ENCODE measurements around the gene BFSP1. TPM values are rescaled to one million over a fixed set of nuclear protein-coding genes. Genes with fewer than 3 reads are reported as not detected.

The BFSP1 gene
- total RNA-seq, 4 donors from 2014 or later, result 0.18 to 0.46 TPM; not detected in 2

GRCh38 chr20:17565169-17565845 lies 34.1 kb upstream of the BFSP1 start:
- H3K4me1 ChIP-seq, result peaks cover 8 to 9% of the 10 kb centered on the region in 2 donors
- no peak overlapping the region for H3K4me3 ChIP-seq
- H3K27me3 ChIP-seq, result no peaks in the 10 kb centered on the region
- DNase-seq (no peak), ATAC-seq (no peak)
- TF ChIP-seq, protein P1, sequence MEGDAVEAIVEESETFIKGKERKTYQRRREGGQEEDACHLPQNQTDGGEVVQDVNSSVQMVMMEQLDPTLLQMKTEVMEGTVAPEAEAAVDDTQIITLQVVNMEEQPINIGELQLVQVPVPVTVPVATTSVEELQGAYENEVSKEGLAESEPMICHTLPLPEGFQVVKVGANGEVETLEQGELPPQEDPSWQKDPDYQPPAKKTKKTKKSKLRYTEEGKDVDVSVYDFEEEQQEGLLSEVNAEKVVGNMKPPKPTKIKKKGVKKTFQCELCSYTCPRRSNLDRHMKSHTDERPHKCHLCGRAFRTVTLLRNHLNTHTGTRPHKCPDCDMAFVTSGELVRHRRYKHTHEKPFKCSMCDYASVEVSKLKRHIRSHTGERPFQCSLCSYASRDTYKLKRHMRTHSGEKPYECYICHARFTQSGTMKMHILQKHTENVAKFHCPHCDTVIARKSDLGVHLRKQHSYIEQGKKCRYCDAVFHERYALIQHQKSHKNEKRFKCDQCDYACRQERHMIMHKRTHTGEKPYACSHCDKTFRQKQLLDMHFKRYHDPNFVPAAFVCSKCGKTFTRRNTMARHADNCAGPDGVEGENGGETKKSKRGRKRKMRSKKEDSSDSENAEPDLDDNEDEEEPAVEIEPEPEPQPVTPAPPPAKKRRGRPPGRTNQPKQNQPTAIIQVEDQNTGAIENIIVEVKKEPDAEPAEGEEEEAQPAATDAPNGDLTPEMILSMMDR (IDR thresholded peaks at IDR 0.05 in 4 of 5, conservative IDR thresholded peaks at IDR 0.05 in 1 of 5), result no peak
- TF ChIP-seq POLR2A (IDR thresholded peaks at IDR 0.05), result no peak
- in situ Hi-C loops (cut with MboI; ENCODE audit: low sequenced_read_pairs in 4 of 4) (no loop called here), intact Hi-C loops (cut with DNase I; ENCODE audit: low total_unique reads) (no loop called here)
- no peaks in the 10 kb centered on the region for H3K9me3 ChIP-seq
- no peaks in the 10 kb centered on the region for H3K36me3 ChIP-seq
- no peak overlapping the region for H3K27ac ChIP-seq

DNA sequence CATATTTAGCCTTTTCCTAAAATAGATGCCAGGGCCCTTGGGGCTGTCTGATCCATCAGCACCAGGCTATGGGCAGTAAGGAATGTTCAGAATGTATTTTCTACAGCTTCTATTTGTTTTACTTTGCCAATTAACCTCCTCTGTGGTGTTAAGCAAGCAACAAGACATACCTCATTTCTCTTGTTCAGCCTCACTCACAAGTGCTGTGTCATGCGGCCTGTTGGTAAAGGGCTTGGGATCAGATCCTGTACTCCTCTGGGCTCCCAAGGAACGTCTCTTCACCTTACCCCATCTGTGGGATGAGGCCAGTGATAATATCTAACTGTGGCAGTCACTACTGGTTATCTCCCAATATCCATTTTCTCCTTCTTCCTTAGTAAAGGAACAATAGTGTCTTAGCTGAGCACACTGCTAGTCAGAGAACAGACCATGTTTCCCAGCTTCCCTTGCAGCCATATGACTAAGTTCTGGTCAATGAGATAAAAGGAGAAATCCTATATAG lies 31.7 kb upstream of the BFSP1 start:
- in situ Hi-C loops (cut with MboI; ENCODE audit: low sequenced_read_pairs in 4 of 4) (no loop called here), intact Hi-C loops (cut with DNase I; ENCODE audit: low total_unique reads) (no loop called here)
- Histone ChIP-seq H3K36me3 (no peaks in the 10 kb centered on the region), H3K27ac (no peak overlapping the region), H3K4me1 (no peaks in the 10 kb centered on the region), H3K4me3 (no peak overlapping the region), H3K27me3 (no peaks in the 10 kb centered on the region), H3K9me3 (no peaks in the 10 kb centered on the region)
- no peak for TF ChIP-seq POLR2A (IDR thresholded peaks at IDR 0.05)
- TF ChIP-seq, protein P1 (IDR thresholded peaks at IDR 0.05 in 4 of 5, conservative IDR thresholded peaks at IDR 0.05 in 1 of 5), result no peak
- ATAC-seq (no peak), DNase-seq (no peak)

- intact Hi-C loops (cut with DNase I; ENCODE audit: low total_unique reads), result no loop called here
- TF ChIP-seq, protein P1 (IDR thresholded peaks at IDR 0.05 in 4 of 5, conservative IDR thresholded peaks at IDR 0.05 in 1 of 5), result no peak
- in situ Hi-C loops (cut with MboI; ENCODE audit: low sequenced_read_pairs in 4 of 4), result no loop called here
- Histone ChIP-seq H3K4me3 (no peak overlapping the region), H3K4me1 (no peaks in the 10 kb centered on the region), H3K27me3 (no peaks in the 10 kb centered on the region), H3K27ac (no peak overlapping the region), H3K9me3 (no peaks in the 10 kb centered on the region), H3K36me3 (no peaks in the 10 kb centered on the region)
- no peak for ATAC-seq
- no peak for DNase-seq
Measured at GRCh38 chr20:17560344-17561074, 29.3 kb upstream of the BFSP1 start.

GRCh38 chr20:17559338-17559737 lies 28.2 kb upstream of the BFSP1 start:
- Histone ChIP-seq H3K9me3 (no peaks in the 10 kb centered on the region), H3K4me1 (no peaks in the 10 kb centered on the region), H3K27ac (peak overlapping the region in 3 of 4 donors; percentile 61 to 74 (median 61)), H3K27me3 (no peaks in the 10 kb centered on the region), H3K36me3 (no peaks in the 10 kb centered on the region), H3K4me3 (no peak overlapping the region)
- no peak for TF ChIP-seq POLR2A (IDR thresholded peaks at IDR 0.05)
- TF ChIP-seq, protein P1 (IDR thresholded peaks at IDR 0.05 in 4 of 5, conservative IDR thresholded peaks at IDR 0.05 in 1 of 5), result no peak
- ATAC-seq (no peak), DNase-seq (no peak)
- intact Hi-C loops (cut with DNase I; ENCODE audit: low total_unique reads), result no loop called here
- in situ Hi-C loops (cut with MboI; ENCODE audit: low sequenced_read_pairs in 4 of 4), result no loop called here
